Measurements from ENCODE around the gene MEF2A.
"Not testable (repeated sequence)": the region's sequence is repeated elsewhere in the genome, so short reads cannot be mapped to it uniquely, and the experiment has no call there.

MEF2A gene

DNA sequence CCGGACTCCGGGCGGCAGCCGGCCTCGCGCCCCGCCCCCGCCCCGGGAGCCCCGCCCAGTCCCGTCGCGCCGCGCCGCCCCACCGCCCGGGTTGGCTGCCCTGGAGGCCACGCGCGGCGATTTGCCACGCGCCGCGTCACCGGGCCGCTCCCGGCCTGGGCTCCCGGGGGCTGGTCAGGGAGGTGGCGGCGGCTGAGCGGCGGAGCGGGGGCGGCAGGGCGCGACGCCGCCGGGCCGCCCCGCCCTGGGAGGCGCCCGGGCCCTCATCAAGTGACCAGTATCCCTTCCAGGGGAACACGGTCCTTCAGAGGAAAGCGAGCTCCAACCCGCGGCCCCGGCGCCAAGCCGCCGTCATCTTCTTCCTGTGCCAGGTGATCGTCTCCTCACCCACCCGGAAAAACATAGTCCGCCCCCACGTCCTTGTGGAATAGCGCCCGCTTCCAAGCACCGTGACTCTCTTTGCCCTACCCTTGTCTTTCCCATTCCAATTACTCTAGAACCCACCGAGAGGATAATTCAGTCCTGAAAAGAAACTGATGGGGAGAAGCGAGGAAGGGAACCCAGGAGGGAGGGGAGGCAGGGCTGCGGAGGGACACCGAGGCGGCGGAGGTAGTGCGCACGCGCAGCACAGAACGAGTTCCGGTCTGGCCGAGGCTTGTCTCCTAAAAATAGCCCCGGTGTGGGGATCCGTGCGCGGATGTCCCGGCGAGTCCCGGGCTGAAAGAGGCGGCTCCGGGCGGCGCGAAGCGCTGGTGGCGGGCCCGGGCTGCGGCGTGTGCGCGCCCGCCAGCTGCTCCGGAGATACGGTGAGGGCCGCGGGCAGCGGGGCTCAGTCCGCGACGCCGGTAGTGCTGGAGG lies at the start of gene MEF2A:
MEF2A (plus strand) TSS at position 686 of the 858 bp plus-strand sequence. CDS start 67,136 bp downstream, outside the sequence.
- peak; percentile 98 for DNase-seq (ENCODE audit: low spot score)

DNA sequence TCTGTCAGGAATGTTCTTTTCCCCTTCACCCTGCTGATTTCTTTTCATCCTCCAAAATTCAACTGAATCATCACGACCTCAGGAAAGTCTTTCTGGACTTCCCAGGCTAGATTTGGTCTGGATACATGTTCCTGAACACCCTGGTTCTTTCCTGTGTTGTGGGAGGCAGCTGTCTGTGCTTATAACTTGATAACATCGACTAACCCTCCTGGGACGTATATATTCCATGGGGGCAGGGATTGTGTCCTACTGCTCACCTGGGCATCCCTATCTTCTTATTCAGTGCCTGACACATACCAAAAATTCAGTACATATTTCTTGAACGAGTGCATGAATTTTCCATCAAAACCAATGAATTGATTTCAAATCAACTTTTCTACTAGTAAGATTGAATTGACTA lies 47.6 kb upstream of the MEF2A start:
- no peak for DNase-seq (ENCODE audit: low spot score)

DNA sequence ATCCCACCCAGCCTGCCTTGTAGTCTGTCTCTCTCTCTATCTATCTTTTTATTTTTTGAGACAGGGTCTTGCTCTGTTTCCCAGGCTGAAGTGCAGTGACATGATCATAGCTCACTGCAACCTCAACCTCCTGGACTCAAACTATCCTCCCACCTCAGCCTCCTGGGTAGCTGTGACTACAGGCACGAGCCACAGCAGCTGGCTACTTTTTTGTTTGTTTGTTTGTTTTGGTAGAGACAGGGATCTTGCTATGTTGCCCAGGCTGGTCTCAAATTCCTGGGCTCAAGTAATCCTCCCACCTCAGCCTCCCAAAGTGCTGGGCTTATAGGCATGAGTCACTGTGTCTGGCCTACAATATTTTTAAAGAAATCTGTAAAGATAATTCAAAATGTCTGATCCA lies 46.4 kb upstream of the MEF2A start:
- DNase-seq (ENCODE audit: low spot score): not testable (repeated sequence)

DNA sequence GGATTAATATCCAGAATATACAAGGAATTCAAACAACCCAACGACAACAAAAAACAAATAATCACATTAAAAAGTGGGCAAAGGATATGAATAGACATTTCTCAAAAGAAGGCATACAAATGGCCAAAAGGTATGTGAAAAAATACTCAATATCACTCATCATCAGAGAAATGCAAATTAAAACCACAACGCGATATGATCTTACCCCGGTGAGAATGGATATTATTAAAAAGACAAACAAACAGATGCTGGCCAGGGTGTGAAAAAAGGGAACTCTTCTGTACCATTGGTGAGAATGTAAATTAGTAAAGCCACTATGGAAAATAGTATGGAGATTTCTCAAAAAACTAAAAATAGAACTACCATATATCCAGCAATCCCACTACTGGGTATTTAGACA lies 43.5 kb upstream of the MEF2A start:
- DNase-seq (ENCODE audit: low spot score): no peak

DNA sequence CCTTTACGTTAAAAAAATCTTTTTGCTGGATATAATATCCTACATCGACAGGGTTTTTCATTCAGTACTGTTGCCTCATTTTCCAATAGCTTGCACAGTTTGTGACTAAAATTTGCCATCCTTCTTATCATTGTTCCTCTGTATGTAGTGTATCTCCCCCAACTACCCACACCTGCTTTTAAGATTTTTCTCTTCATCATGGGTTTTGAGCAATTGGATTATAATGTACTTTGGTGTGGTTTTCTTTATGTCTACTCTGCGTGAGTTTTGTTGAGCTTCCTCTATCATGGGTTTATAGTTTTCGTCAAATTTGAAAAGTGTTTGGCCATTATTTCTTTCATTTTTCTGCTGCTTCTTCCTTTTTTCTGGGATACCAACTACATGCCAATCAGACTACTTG lies 39.6 kb upstream of the MEF2A start:
- no peak for DNase-seq (ENCODE audit: low spot score)

DNA sequence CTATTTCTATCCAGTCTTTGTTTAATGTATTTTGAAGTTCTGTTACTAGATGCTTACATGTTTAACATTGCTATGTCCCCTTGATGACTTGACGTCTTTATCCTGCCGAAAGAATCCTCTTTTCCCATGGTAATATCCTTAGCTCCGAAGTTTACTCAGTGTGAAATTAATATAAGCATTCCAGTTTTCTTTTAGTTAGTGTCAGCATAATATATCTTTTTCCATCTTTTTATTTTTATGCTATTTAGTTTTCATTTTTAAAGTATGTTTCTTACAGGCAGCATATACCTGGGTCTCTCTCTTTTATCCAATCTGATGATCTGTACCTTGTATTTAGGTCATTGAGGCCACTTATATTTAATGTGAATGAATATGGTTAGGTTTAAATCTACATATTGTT lies 39.1 kb upstream of the MEF2A start:
- DNase-seq (ENCODE audit: low spot score): no peak

DNA sequence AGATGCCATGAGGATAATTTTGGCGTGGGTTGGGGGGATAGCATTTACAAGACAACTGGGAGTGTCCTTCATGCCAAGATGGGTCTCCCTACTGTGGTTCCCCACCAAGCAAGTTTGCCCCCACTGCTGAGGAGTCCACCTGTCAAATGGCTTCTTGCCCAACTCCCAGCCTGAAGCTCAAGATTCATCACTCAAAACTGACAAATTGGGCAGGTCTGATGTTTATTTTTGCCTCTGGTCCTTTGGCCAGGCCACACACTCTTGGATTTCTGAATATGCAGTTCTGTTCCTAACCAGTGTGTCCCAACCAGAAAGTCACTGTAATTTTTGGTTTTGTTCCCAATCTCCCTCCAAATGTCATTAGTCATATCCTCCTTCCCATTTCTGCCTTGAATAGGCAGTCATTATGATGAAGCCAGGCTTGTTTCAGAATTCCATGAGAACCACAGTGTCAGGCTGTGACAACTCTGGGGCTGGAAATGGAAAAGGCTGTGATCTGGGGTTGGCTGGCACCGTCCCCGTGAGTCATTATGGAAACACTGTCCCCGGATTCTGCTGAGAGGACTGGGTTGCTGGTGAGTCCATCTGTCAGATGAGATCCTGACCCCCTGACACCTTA lies 29.3 kb upstream of the MEF2A start:
- no peak for DNase-seq (ENCODE audit: low spot score)

DNA sequence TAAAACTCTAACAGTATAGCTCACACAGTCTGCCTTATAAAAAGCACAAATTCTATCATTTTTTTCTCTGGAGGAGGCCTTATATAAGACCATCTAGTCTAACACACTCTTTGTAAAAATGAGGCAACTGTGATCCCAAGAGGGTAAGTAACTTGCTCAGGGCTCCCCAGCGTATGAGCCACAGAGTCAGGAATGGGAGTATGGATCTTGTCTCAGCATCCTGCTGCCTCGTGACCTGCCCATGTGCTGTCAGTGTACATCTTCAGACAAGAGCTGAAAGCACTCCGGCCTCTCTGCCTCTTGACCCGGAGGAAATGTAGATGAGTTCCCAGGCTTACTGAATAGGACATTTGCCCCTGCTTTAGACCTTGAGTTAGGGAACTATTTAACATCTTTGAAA lies 28.4 kb upstream of the MEF2A start:
- no peak for DNase-seq (ENCODE audit: low spot score)

DNA sequence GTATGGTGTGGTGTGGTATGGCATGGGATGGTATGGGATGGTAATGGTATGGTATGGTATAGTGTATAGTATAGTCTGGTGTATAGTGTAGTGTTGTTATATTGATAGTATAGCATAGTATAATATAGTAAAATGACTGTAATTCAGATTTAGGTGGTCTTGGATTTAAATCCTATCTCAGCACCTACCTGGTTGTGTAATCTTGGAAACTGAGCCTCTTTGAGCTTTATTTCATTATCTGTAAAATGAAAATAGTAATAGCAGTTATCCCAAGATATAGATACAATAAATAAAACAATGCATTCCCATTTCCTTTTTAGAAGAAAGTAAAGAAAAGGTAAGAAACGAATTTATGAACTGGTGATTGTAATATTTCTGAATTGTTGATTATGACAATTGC lies 27.5 kb upstream of the MEF2A start:
- DNase-seq (ENCODE audit: low spot score): no peak

DNA sequence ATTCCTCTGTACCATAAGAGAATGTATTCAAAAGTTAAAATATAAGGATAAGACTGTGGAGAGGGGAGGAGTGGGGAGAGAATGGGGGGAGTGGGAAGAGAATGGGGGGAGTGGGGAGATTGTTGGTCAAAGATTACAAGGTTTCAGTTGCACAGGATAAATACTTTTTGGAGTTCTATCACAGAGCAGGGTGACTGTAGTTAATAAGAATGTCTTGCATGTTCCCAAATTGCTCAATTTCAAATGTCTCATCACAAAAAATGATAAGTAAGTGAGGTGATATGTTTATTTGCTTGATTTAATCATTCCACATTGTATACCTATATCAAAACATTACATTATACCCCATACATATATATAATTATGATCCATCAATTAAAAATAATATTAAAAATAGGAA lies 23.0 kb upstream of the MEF2A start:
- DNase-seq (ENCODE audit: low spot score): no peak

DNA sequence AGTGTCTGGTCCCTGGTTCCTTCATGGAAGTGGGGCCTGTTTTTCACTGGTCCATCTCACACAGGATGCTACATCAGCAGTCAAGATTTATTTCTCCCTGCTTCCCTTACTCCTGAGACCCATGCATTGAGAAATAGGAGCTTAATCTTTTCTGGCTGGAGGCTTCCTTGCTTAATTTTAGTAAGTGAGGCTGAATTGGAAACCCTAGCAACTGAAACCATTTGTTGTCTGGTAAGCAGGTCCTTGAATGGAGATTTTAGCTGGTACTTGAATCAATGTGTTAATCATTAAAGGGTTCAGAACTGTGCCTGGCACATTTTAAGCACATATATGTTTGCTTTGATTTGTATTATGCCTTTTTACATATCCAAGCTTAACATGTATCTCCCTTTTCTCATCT lies 20.2 kb upstream of the MEF2A start:
- no peak for DNase-seq (ENCODE audit: low spot score)

DNA sequence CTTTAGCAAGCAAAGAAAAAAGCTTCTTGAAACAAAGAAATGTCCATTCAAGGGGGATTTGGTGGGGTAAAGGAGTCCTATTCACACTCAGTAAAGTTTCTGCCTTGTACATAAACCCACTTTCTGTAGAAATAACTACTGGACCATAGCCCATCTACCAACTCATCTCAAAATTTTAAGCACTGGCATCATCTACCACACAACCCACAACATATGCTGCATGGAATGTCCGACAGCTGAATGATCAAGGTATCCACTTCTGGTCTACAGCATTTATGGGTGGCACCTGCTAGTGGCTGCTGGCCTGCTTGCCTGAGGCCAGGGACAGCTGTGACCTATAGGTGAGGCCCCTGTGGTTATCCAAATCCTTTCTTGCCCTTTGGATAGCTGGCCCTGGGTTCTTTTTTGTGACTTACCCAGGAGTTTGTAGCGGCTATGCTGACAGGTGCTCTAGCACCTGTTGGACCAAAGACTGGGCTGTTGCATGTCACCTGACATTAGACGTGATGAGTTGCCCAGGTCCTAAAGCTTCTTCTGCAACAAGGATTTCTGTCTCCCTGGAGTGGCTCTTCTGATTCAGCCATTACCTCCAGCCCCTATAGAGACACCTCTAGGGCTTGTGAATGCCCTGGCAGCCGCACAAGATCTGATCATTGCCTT lies 19.2 kb upstream of the MEF2A start:
- no peak for DNase-seq (ENCODE audit: low spot score)

DNA sequence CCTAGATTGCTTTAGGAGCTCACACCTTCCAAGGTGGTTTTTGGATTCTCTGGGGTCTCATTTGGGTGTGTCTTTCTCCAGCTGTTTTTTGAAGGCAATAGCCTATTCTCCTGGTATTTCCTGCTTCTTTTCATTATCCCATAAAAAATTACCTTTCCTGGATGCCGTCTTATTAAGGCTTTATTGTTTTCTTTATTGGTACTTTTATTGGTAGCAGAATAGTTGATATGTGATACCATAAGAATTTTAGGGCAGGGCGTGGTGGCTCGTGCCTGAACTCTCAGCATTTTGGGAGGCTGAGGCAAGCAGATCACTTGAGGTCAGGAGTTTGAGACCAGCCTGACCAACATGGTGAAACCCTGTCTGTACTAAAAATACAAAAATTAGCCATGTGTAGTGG lies 18.3 kb upstream of the MEF2A start:
- no peak for DNase-seq (ENCODE audit: low spot score)

DNA sequence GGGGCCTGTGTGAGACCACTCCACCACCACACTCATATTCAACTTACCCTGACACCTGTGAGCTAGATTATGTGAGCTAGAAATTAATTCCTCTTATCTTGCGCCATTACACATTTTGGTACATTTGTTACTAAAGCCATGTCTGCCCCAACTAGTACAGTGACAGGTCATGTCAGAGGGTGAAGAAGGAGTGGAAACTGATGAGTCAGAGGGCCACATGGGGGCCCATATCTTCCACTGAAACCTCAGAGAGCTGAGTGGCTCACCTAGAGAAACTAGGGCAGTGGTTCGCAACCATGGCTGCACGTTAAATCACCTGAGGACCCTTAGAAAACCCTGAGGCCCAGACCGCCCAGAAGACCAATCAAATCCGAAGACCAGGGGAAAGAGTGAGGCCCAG lies 15.7 kb upstream of the MEF2A start:
- DNase-seq (ENCODE audit: low spot score): no peak

DNA sequence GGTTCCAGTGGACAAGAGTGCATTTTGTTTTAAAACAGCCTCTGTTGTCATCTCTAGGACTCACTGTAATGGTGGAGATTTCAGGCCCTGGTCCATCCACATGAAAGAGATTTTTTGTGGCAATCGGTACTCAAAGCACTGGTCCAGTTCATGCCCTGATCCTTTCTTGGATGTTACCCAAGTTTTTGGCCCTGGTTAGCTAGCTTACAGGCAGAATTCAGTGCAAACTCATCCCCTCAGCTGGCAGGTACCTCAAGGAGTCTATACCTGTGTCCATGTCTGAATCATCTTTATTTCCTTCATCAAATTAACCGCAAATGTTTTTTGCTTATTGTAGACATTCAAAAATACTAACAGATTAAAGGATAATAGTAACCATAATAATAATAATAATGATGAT lies 13.7 kb upstream of the MEF2A start:
- no peak for DNase-seq (ENCODE audit: low spot score)

DNA sequence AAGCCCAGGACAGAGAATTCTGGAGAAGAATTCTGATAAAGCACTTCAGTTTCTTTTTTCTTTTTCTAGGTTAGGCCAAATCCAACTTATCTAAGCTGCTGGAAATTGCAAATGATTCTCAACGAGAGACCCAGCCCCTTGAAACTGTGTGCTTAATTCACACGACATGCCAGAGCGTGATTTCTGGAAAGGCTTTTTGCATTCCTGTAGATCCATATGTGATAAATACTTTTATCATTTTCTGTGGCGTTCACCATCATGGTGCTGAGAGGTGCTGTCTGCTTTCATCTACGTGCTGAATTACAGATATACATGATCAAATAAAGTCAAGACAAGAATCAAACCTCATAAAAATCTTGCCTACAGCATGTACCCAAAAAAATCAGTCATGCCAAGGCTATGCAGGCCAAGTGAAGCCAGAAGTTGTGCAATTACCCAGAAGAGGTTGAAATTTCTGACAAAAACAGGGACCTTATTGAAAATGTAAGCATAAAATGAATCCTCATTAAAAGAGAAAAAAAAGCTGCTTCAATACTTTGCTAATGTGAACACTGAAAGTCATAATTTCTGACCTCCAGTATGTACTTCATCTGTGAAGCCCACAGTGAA lies 10.8 kb upstream of the MEF2A start:
- DNase-seq (ENCODE audit: low spot score): no peak

DNA sequence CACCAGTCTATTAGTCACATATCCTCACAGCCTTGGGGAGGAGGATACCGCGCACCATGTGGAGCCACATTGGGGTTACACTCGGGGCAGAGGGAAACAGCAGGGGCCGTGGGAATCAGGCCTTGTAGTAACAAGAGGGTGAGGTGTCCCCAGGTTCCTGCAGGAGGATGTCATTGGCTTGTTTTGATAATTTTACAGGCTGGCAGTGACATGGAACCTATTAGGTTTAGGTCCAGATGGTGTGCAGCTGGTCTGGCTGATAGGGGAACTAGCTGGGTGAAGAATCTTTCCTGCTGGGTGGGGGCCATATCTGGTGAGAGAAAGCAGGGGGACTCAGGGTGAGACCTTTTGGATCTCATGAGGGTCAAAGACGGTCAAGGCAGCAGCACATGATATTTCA lies 9.8 kb upstream of the MEF2A start:
- no peak for DNase-seq (ENCODE audit: low spot score)

DNA sequence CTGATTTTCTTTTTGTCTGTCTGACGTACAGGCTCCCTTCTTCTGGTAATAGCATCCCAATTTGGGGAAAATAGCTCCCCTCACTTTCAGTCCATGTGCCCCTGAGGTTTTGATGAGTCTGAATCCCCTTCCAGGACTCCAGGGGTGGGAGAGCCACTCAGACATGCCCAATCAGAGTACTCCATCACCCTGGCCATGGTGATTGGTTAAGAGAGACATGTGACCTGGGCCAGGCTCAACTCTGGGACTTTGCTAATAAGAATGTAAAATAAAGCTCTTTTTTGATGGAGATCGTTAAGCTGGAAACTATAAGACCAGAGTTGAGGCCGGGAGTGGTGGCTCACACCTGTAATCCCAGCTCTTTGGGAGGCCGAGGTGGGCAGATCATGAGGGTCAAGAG lies 9.2 kb upstream of the MEF2A start:
- DNase-seq (ENCODE audit: low spot score): no peak

DNA sequence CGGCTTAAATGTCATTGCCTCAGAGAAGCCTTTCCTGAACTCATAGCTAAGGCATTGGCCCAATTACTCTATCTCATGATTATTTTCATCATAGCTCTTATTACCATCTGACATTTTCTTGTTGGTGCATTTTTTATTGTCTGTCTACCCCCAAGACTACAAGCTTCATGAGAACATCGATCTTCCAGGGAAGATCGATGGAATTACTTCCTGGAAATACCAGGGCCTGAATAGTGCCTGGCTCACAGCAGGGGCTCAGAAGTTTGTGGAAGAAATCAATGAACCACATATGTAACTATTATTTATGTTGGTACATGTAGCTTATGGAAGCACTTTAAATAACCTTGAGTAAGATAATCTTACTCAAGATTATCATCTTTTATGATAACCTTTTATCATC lies 7.7 kb upstream of the MEF2A start:
- no peak for DNase-seq (ENCODE audit: low spot score)

DNA sequence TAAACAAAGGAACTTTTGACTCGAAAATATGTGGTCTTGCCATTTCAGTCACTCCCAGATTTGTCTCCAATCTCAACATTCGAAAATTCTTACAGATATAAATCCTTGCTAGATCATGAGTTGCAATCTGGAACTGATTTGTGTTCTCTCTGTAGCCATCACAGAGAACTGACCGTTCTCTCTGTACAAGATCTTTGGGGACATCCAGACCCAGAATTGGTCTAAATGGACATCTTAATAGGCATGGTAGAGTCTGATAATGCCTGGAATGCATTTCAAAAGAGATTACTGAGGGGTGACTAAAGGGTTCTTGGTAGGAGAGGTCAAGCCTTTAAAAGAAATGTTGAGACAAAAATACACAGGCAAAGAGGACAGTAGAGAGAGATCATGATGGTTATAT lies 7.2 kb upstream of the MEF2A start:
- DNase-seq (ENCODE audit: low spot score): no peak

DNA sequence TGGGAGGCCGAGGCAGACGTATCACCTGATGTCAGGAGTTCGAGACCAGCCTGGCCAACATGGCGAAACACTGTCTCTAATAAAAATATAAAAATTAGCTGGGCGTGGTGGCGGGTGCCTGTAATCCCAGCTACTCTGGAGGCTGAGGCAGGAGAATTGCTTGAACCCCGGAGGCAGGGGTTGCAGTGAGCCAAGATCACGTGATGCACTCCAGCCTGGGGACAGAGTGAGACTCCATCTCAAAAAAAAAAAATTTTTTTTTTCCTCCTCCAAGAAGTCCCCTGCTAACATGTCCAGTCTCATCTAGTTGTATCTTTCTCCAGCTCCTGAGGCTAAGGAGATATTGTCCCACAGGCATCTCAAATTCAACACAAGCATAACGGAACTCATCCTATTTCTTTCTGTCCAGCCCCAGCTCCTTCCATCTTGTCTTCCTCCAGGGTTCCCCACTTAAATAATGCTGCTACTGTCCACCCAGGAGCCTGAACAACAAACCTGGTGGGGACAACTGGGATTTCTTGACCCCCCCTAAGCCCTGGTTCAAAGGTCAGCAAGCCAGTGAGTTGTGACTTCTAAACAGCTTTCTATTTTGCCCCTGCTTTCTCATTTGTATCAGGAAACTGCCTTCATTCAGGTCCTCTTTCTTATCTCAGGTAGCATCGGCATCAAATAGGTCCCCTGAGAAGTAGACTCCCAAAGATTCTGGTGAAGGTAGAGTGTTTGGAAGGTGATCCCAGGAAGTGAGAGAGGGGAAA lies 4.1 kb upstream of the MEF2A start:
- DNase-seq (ENCODE audit: low spot score): no peak

DNA sequence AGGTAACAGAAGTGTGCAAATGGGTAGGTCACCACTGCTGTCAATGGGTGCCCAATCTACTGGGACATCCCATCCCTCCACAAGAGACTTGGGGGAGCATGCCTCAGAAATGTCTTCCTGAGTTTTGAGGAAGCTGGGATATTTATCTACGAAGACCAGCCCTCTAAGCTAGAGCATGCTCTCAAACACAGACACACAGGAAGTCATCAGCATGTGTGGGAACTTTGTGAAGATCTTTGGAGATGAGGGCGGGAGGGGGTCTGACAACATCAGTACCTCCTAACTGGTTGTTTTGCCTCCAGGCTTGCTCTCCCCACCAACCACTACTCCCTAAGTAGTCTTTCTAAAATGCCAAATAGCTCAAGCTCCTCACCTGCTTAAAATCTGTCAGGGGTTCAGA lies 3.5 kb upstream of the MEF2A start:
- DNase-seq (ENCODE audit: low spot score): no peak
